NCI-H2107 treated with DMSO at 0.1 percent for 48 hours (cell line): Measurements from ENCODE around the gene IRX6.

Experiments
- DNase-seq: peaks from one replicate; lab custom pipeline; 2025; ENCODE audit not compliant: unreplicated experiment; lab: John Stamatoyannopoulos, UW

IRX6 gene

GRCh38 chr16:55364811-55365210 is 40.8 kb downstream of the IRX6 start:
- DNase-seq, result no peak

DNA sequence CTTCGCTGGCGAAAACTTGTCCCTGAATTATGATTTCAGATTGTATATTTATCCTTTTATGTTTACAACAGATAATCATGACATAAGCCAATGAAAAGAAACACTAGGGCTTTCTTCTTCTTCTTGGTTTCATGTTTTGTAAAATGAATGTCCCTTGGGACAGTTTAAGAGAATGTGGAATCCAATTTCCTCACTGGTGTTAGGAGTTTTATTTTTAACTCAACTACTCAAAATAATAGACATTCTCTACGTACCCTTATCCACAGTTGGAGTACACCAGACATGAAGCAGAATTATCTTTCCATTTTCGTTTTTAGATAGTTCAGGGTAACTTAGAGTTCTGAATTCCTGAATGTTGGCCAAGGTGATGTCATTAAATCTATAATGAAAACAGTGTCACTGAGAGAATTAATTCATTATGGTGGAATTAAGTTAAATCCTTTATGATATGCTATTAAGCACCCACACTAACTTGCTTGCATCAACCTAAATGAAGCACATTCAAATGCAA is 43.4 kb downstream of the IRX6 start:
- no peak for DNase-seq

GRCh38 chr16:55367866-55368603 is 44.0 kb downstream of the IRX6 start:
- no peak for DNase-seq

DNA sequence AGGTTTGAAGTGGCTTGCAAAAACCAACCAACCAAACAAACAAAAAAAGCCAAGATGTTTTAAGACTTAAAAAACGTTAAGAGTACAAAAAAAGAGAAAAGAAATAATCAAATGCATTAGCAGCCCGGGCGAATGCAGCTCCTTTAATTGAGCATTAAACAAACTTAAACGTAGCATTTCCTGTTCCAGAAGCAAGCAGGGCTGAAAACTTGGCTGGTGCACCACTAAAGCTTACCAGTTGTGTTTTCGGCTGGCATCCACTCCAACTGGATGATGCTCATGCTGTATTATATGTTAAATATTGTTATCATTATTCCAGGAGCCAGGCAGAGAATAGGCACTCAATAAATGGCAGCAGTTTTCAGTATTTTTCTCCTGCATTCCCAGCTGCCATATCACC is 45.1 kb downstream of the IRX6 start:
- no peak for DNase-seq

DNA sequence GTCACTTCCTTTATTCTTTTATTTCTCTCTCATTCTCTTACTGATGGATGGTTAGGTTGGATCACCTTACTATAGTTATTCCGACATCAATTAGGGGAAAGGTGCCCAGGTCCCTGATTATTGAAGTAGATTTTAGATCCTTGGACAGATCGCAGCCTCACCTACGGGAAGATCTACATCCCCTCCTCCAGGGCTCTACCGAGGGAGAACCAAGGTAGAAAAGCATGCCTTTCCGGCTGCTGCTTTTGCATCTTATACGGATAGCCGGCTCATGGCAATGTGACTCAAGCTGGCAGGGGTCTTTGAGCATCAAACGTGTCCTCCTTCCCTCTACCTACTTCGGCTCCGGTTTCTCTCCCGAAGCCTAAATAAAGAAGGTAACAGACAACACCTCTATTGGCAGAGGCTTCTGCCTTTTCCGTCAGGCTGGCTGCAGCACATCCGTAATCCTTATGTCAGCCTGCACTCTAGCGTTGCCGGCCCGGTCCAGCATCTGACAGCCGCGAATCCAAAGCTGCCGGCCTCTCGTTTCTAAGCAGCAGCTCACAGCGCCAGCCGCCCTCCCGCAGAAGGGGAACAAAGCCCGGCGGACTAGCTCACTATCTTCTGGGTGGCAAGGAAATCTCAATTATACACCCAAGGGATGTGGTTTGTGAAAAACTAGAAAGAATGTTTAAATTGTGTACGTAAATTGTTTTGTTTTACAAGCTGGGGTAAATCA is 46.9 kb downstream of the IRX6 start:
- DNase-seq, result no peak

DNA sequence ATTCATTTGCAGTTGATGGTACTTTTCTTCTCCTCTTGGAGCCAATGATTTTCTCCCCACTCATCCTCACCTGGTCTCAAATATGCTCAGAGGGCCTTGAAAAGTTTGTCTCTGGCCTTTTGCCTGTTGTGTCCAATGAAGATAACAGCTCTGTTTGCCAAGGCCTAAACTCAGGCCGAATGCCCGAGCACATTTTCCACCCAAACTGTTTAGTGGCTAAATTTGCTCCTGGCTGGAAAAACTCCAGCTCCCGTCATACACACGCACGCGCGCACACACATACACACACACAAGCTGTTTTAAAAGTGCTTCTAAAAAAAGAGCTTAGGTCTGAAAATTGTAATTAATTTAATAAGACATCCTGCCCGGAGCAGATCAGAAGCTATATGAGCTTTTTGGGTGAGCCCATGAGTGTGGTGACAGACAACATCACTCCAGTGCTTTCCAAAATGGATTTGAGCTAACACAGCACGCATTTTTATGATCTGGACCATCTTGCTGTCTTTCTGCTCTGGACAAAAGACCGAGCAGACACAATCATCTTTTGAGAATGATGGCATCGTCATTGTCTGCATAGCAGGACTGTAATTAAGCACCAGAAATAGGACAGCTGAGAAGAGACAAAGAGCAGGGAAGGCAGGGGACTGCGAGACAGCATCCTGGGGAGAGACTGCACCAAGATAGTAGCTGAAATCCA is 48.9 kb downstream of the IRX6 start:
- no peak for DNase-seq

GRCh38 chr16:55373489-55373832 is 49.5 kb downstream of the IRX6 start:
- DNase-seq, result no peak

DNA sequence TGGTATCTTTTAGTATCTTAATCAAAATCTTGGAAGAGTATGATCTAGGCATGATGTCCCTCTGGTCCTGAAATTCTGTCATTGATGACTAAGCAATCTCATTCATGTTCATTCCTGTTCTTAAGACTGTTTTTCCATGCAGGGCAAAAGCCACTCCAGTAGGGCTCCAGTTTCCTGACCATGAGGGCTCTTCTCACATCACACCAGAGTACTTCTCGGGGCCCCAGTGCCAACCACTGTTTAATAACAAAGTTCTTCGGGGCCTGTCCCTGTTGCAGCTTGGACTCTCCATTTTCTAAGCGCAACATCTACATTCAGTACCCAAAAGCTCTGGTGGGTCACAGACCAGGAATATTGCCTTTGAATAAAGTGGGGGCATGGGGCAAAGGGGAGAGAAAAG is 52.0 kb downstream of the IRX6 start:
- DNase-seq, result no peak

DNA sequence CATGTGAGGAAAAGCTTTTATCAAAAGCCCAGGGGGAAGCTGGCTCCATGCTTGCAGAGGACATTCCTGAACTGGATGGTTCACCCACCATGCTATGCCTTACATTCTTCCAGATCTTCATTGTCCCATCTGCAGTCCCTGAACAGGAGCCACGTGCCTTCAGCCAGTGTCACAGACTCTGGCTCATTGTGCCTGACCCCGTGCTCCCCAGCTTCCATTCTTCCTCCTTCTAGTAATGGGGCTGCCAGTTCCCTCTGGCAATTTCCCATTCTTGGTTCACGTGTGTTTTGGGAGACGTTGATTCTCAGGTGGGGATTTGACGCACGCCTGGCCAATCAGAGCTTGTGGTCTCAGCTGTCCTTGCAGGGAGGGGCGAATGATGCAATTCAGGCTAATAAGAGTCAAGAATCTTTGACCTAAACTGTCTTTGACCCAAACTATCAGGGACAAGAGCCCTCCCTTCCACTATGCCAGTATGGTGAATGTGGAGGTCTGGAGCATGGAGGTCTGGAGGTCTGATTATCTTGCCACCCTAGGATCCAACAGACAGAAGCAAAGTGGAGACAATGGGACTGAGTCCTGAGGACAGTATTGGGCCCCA is 52.7 kb downstream of the IRX6 start:
- DNase-seq, result no peak

GRCh38 chr16:55377840-55378239 is 53.8 kb downstream of the IRX6 start:
- no peak for DNase-seq

- no peak for DNase-seq
Measured at GRCh38 chr16:55378616-55379015, 54.6 kb downstream of the IRX6 start.

DNA sequence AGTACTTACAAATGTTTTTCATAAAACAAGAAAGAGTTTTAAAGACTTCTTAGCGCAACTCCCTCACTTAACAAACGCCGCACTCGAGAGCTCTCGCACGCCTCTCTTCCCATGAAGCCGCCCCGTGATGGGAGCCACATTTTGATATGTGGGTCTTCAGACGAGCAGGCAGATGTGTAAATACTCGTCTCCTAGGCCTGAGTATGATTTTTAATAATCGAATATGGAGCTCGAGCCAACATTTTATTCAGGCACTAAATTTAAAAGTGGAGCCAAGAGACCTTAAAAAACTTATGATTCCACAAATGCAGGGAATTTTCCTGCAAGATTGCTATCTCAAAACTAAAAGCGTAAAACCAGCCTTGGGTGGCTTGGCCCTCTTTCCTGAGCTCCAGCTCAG is 55.4 kb downstream of the IRX6 start:
- DNase-seq, result no peak

GRCh38 chr16:55379876-55380390 is 55.9 kb downstream of the IRX6 start:
- DNase-seq, result no peak
